Brain microvascular endothelial cell (primary cell): ENCODE measurements around the gene PIK3R6.
"Not testable (repeated sequence)": the region's sequence is repeated elsewhere in the genome, so short reads cannot be mapped to it uniquely, and the experiment has no call there.

Experiments used
- DNase-seq: peaks from one replicate; pipeline ENCODE4 v3.0.0-alpha.2; 2020
- H3K27ac ChIP-seq: fragments of 250-450 bp; sonication (Bioruptor Pico); 2 replicates; pipeline ENCODE4 v1.5.1; 2020; ENCODE audit warnings: mild to moderate bottlenecking, moderate library complexity
- H3K27me3 ChIP-seq: fragments of 250-450 bp; sonication (Bioruptor Pico); replicated peaks from 2 replicates; pipeline ENCODE4 v1.5.1; 2020; ENCODE audit warnings: mild to moderate bottlenecking
- H3K36me3 ChIP-seq: fragments of 250-450 bp; sonication (Bioruptor Pico); replicated peaks from 2 replicates; pipeline ENCODE4 v1.5.1; 2020; ENCODE audit warnings: mild to moderate bottlenecking
- H3K4me3 ChIP-seq: 2 replicates; pipeline ENCODE4 v1.5.1; 2011; ENCODE audit warnings: low read depth, mild to moderate bottlenecking, control low read depth, low read length, moderate library complexity
- in situ Hi-C: cut with HindIII; loops from 2 replicates; pipeline ENCODE4 v1.10.0; 2017; ENCODE audit warnings: low sequenced_read_pairs, low pct_ligation_motif_present
- TF ChIP-seq, protein P1 (sequence below): IDR thresholded peaks from 2 replicates; pipeline ENCODE4 v1.5.1; 2011; ENCODE audit warnings: low read depth, mild to moderate bottlenecking, moderate library complexity, low read length, control low read depth, inconsistent platforms; ENCODE audit errors: missing control alignments

Gene PIK3R6

DNA sequence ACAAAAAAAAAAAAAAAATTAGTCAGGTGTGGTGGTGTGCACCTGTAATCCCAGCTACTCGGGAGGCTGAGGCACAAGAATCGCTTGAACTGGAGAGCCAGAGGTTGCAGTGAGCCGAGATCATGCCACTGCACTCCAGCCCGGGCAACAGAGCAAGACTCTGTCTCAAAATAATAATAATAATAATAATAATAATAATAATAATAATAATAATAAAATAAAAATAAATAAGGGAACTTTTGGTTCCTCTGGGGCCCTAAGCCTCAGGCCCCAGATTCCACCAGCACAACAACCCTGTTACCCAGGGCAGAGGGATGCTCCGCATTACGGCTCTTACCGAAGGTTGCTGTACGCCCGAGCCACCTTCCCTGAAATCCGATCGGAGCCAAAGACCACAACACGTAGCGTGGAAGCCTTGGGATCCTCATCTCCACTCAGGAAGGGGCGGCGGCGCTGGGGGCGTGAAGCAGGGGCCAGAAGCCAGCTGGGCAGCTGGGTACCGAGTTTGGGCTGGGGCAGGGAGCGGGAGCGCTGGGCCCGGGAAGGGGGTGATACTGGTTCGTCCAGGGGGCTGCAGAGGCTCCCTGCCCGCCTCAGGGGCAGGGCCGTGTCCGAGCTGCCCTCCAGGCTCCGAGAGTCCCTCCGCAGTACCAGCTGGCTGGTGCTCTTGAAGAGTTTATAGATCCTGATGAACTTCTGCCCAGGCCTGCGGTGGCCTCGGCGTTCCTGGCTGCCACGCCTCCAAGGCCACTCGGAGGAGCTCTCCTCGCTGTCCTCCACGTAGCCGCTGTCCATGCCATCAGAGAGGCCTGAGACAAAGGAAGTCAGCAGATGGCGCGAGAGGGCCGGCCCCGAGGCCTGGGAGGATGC, 20.6 kb upstream of the PIK3R6 start:
- DNase-seq, result peak; percentile 51
- Histone ChIP-seq H3K4me3 (no peak overlapping the region), H3K27me3 (no peaks in the 10 kb centered on the region), H3K27ac (no peak overlapping the region), H3K36me3 (no peaks in the 10 kb centered on the region)
- TF ChIP-seq, protein P1, sequence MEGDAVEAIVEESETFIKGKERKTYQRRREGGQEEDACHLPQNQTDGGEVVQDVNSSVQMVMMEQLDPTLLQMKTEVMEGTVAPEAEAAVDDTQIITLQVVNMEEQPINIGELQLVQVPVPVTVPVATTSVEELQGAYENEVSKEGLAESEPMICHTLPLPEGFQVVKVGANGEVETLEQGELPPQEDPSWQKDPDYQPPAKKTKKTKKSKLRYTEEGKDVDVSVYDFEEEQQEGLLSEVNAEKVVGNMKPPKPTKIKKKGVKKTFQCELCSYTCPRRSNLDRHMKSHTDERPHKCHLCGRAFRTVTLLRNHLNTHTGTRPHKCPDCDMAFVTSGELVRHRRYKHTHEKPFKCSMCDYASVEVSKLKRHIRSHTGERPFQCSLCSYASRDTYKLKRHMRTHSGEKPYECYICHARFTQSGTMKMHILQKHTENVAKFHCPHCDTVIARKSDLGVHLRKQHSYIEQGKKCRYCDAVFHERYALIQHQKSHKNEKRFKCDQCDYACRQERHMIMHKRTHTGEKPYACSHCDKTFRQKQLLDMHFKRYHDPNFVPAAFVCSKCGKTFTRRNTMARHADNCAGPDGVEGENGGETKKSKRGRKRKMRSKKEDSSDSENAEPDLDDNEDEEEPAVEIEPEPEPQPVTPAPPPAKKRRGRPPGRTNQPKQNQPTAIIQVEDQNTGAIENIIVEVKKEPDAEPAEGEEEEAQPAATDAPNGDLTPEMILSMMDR, result peak; percentile 66
- in situ Hi-C loops, result no loop called here

DNA sequence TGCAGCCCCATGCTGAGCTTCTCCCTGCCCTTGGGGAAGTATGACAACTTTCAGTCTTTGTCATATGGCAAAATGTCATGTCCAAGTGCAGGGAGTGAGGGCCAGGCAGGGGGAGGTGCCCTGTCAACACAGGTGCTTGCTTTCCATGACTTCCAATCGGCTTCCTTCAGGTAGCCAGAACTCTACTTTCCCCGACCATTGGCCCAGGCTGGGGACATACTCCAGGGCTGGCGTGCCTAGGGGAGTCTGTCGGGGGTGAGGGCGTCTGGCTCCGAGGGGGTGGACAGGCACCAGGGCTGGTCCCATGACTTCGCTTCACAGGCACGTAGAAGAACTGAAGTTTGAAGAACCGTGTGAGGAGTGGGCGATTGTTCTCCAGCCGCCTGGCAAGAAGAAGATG, 19.8 kb upstream of the PIK3R6 start:
- Histone ChIP-seq H3K27me3 (no peaks in the 10 kb centered on the region), H3K27ac (no peak overlapping the region), H3K36me3 (no peaks in the 10 kb centered on the region), H3K4me3 (no peak overlapping the region)
- TF ChIP-seq, protein P1, result no peak
- in situ Hi-C loops, result no loop called here
- no peak for DNase-seq

DNA sequence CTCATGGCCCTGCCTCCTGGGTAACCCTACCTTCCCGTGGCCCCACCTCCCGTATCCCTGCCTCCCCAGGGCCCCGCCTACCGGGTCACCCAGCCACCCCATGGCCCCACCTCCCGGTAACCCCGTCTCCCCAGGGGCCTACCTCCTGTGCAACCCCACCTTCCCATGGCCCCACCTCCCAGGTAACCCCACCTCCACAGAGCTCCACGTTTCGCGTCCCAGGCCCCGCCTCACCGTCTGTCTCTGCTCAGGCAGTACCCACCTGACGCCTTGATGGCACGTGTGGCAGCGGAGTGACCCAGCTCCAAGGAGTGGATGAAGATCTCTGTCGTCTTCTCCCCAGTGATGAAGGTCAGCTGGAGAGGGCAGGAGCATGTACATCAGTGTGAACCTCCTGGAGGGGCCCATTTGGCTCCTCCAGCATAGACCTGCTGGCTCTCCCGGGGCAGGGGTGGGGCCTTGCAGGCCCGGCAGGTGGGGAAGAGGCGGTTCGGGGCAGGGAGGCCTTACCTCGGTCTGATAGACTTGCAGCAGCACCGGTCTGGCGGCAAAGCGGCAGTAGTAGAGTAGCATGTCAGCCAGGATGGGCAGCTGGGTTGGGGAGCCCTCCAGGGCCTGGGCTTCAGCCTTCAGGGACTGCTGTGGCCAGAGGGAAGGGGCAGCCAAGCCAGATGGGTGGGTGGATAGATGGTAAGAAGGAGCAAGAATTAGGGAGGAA, 18.7 kb upstream of the PIK3R6 start:
- in situ Hi-C loops, result no loop called here
- Histone ChIP-seq H3K4me3 (no peak overlapping the region), H3K36me3 (no peaks in the 10 kb centered on the region), H3K27ac (no peak overlapping the region), H3K27me3 (no peaks in the 10 kb centered on the region)
- no peak for DNase-seq
- TF ChIP-seq, protein P1, result no peak

DNA sequence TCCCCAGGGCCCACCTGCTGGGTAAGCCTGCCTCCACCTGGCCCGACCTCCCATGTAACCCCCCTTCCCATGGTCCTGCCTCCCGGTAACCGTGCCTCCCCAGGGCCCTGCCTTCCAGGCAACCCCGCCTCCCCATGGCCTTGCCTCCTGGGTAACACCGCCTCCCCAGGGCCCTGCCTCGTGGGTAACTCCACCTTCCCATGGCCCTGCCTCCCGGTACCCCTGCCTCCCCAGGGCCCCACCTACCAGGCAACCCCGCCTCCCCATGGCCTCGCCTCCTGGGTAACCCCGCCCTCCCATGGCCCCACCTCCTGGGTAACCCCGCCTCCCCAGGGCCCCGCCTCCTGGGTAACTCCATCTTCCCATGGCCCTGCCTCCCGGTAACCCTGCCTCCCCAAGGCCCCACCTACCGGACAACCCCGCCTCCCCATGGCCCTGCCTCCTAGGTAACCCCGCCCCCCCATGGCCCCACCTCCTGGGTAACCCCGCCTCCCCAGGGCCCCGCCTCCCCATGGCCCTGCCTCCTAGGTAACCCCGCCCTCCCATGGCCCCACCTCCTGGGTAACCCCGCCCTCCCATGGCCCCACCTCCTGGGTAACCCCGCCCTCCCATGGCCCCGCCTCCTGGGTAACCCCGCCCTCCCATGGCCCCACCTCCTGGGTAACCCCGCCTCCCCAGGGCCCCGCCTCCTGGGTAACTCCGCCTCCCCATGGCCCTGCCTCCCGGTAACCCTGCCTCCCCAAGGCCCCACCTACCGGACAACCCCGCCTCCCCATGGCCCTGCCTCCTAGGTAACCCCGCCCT, 17.9 kb upstream of the PIK3R6 start:
- DNase-seq, H3K27ac ChIP-seq, H3K36me3 ChIP-seq, in situ Hi-C loops, H3K27me3 ChIP-seq, H3K4me3 ChIP-seq: not testable (repeated sequence)

DNA sequence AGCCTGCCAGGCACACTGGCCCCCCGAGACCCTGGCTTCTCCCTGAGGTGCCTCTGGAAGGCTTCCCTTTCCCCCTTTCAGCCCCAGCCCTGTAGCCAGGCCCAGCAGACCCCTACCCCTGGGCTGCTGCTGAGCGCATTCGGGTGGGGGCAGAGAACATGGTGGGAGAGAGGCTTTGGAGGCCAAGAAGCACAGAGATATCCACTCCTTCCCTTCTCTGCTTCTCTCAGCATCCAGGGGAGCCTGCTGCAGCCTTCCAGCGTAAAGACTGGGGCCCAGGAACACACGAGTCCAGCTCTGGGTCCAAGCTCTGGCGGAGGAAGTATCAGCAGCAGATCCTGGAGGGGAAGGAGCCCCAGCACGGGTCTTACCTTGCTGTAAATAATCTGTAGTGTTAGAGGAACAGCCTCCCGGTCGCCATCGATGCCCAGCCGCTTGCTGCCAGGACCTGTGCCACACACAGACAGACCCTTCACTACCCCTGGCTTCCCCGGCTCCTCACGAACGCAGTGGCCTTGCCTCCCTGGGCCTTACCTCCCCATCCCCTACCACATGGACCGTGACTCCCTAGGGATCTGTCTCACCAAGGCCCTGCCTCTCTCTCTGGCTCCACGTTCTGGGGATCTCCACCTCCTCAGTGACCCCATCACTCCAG, 17.0 kb upstream of the PIK3R6 start:
- TF ChIP-seq, protein P1, result no peak
- H3K4me3 ChIP-seq, result no peak overlapping the region
- in situ Hi-C loops, result no loop called here
- no peaks in the 10 kb centered on the region for H3K36me3 ChIP-seq
- DNase-seq, result no peak
- no peak overlapping the region for H3K27ac ChIP-seq
- H3K27me3 ChIP-seq, result no peaks in the 10 kb centered on the region
